T-cell (primary cell): Measurements from ENCODE around the gene CHTOP. TPM values are rescaled to one million over a fixed set of nuclear protein-coding genes. Genes with fewer than 3 reads are reported as not detected.

Experiments
- ATAC-seq, 4 experiments: fragments of 200-7000 bp in 3 of 4; fragments of 150-1000 bp in 1 of 4; cut with Tn5 transposase; replicated peaks in 1 of 4; 1 replicate in 3 of 4; 2 replicates in 1 of 4; pipeline ENCODE4 v1.10.0; 2021; ENCODE audit warnings: moderate library complexity in 3 of 4, mild to moderate bottlenecking in 2 of 4, moderate number of reproducible peaks in 1 of 4
- CTCF ChIA-PET, 2 donors: fragments of 300-600 bp; sonication (Branson Sonifier 250); formaldehyde crosslinking; loops; one replicate each; lab custom pipeline; 2022; ENCODE audit warnings: antibody characterized with exemption in 2 of 2; lab: Charles Lee
- POLR2A ChIA-PET, 2 donors: fragments of 300-600 bp; sonication (Branson Sonifier 250); formaldehyde crosslinking; loops; one replicate each; lab custom pipeline; 2022; ENCODE audit warnings: antibody characterized with exemption in 2 of 2; lab: Charles Lee
- DNase-seq, 35 experiments: peaks; one replicate each; pipeline versions ENCODE4 v3.0.0 to v3.0.0-alpha.2; 2013 to 2023
- H3K27ac ChIP-seq: one replicate; pipeline ENCODE4 v1.5.1; 2013; ENCODE audit warnings: low read length
- H3K27me3 ChIP-seq, 2 experiments: replicated peaks in 1 of 2; 1 replicate in 1 of 2; 2 replicates in 1 of 2; pipeline versions ENCODE4 v1.6.1 to v1.7.0; 2013; ENCODE audit warnings: low read length in 1 of 2, mixed read lengths in 1 of 2; ENCODE audit not compliant: control insufficient read depth in 2 of 2, insufficient read depth in 2 of 2; ENCODE audit errors: extremely low read depth in 1 of 2
- H3K36me3 ChIP-seq, 2 donors: 1 replicate in 1 of 2; 2 replicates in 1 of 2; pipeline versions ENCODE4 v1.6.1 to v1.7.0; 2013; ENCODE audit warnings: low read length in 1 of 2; ENCODE audit not compliant: control insufficient read depth in 2 of 2, insufficient read depth in 1 of 2; ENCODE audit errors: extremely low read depth in 1 of 2
- H3K4me1 ChIP-seq, 2 experiments: 1 replicate in 1 of 2; 2 replicates in 1 of 2; pipeline versions ENCODE4 v1.6.1 to v1.7.0; 2013; ENCODE audit warnings: low read length in 2 of 2, mixed read lengths in 1 of 2; ENCODE audit not compliant: insufficient read depth in 2 of 2, control insufficient read depth in 1 of 2; ENCODE audit errors: extremely low read depth in 1 of 2
- H3K4me3 ChIP-seq, 2 donors: 1 replicate in 1 of 2; 2 replicates in 1 of 2; pipeline versions ENCODE4 v1.5.1 to v1.7.0; 2013; ENCODE audit warnings: mild to moderate bottlenecking in 2 of 2, low read length in 1 of 2, moderate library complexity in 1 of 2; ENCODE audit not compliant: control insufficient read depth in 1 of 2; ENCODE audit errors: extremely low read depth in 1 of 2
- H3K9me3 ChIP-seq: 2 replicates; pipeline ENCODE4 v1.7.0; 2013
- H3K27ac Mint-ChIP-seq, 2 donors: one replicate each; pipeline ENCODE4 v1.8.0; 2020 to 2021; ENCODE audit warnings: mild to moderate bottlenecking in 2 of 2, mixed read lengths in 2 of 2
- H3K27me3 Mint-ChIP-seq, 2 donors: one replicate each; pipeline ENCODE4 v1.8.0; 2021 to 2022; ENCODE audit warnings: mixed read lengths in 2 of 2
- H3K36me3 Mint-ChIP-seq: one replicate; pipeline ENCODE4 v1.8.0; 2021; ENCODE audit warnings: mixed read lengths
- H3K4me1 Mint-ChIP-seq, 3 donors: one replicate each; pipeline ENCODE4 v1.8.0; 2020 to 2022; ENCODE audit warnings: mixed read lengths in 3 of 3, mild to moderate bottlenecking in 1 of 3
- H3K4me3 Mint-ChIP-seq, 3 donors: one replicate each; pipeline ENCODE4 v1.8.0; 2020 to 2022; ENCODE audit warnings: mild to moderate bottlenecking in 3 of 3, mixed read lengths in 3 of 3, moderate library complexity in 3 of 3
- H3K9me3 Mint-ChIP-seq, 3 donors: one replicate each; pipeline ENCODE4 v1.8.0; 2020 to 2022; ENCODE audit warnings: mixed read lengths in 3 of 3
- WGBS: methylation state at CpG from one replicate; pipeline ENCODE4 v1.1.5; 2013; ENCODE audit warnings: missing lambda C conversion rate; ENCODE audit not compliant: insufficient coverage; 5-methylcytosine and 5-hydroxymethylcytosine counted together
- total RNA-seq, 35 experiments: library from RNA in 6 of 35; stranded (reverse) in 6 of 35; fragments of 120-200 nt in 1 of 35; gene quantifications; one replicate each; pipeline versions ENCODE4 v1.2.1 to v1.2.4 and lab custom pipeline; 2013 to 2026

Gene CHTOP
- total RNA-seq, 5 donors from 2014 or later (not counting 1 experiment from before 2014, with no cell fraction given): 76.7 to 131 (median 130) TPM

- ATAC-seq (no peak), DNase-seq (no peak)
- Histone ChIP-seq H3K4me1 (no peaks in the 10 kb centered on the region), H3K36me3 (no peaks in the 10 kb centered on the region), H3K9me3 (no peaks in the 10 kb centered on the region), H3K27me3 (peaks cover 0 to 20% of the 10 kb centered on the region in 2 experiments), H3K4me3 (no peak overlapping the region), H3K27ac (no peak overlapping the region)
- no peaks in the 10 kb centered on the region for H3K27me3 Mint-ChIP-seq
- WGBS: 100% methylated on average over 1 of the region's 1 CpG
- H3K4me3 Mint-ChIP-seq: no peak overlapping the region
- no peaks in the 10 kb centered on the region for H3K4me1 Mint-ChIP-seq
- H3K36me3 Mint-ChIP-seq: no peaks in the 10 kb centered on the region
- POLR2A ChIA-PET: no interaction called here
- H3K27ac Mint-ChIP-seq: no peak overlapping the region
- no peaks in the 10 kb centered on the region for H3K9me3 Mint-ChIP-seq
- CTCF ChIA-PET: interaction anchor here in 1 of 2 donors (0.7 kb wide), 1 partner anchor 1721 kb away, joined by 6 read pairs; no protein-coding TSS in a partner anchor
These were observed 22.5 kb upstream of the CHTOP start for GRCh38 chr1:153611356-153611755.

DNA sequence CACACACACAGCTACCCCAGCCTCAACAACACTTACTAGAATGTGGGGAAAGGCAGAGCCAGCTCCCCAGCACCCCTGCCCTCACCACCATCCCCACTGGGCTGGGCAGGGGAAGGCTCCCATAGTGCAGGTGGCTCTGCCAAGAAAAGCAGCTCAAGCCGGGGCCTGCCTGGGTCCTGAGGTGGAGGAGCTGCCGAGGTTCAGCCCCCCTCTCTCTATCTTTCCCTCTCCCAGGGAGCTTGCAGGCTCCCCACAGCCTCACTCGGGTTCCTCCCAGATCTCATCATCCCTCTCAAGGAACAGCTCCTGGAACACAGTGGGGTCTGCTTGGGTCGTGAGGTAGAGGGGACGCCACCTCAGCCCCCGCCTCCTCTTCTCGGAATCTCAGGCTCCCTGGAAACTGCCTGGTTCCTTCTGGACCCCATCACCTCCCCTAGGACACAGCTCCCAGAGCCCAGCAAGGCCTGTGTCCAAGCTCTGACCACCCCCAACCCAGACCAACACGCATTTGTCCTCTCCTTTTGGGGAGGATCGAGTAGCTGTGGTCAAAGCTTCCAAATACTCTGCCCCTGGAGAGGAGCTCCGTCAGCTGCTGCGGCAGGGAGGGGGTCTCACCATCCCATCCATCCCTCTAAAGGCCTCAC, 21.6 kb upstream of the CHTOP start:
- Mint-ChIP-seq H3K4me3 (no peak overlapping the region), H3K27ac (no peak overlapping the region), H3K36me3 (no peaks in the 10 kb centered on the region), H3K4me1 (peaks cover 0 to under 1% (median 0%) of the 10 kb centered on the region in 3 donors), H3K27me3 (no peaks in the 10 kb centered on the region), H3K9me3 (no peaks in the 10 kb centered on the region)
- Histone ChIP-seq H3K4me1 (no peaks in the 10 kb centered on the region), H3K36me3 (no peaks in the 10 kb centered on the region), H3K9me3 (no peaks in the 10 kb centered on the region), H3K27me3 (peaks cover 0 to 20% of the 10 kb centered on the region in 2 experiments), H3K27ac (no peak overlapping the region), H3K4me3 (no peak overlapping the region)
- WGBS: 100% methylated on average over 1 of the region's 11 CpGs
- DNase-seq (no peak), ATAC-seq (peak in 1 of 4 experiments; percentile 17)
- ChIA-PET CTCF (interaction anchor here in 1 of 2 donors (0.7 kb wide), 1 partner anchor 26 kb away, joined by 3 read pairs; no protein-coding TSS in a partner anchor), POLR2A (no interaction called here)

- CTCF ChIA-PET: interaction anchor here in 1 of 2 donors (0.7 kb wide), 1 partner anchor 26 kb away, joined by 3 read pairs; no protein-coding TSS in a partner anchor
- Mint-ChIP-seq H3K27ac (no peak within 1 kb of the TSS), H3K9me3 (no peaks in the 10 kb centered on the region), H3K4me1 (peaks cover 4 to 7% (median 4%) of the 10 kb centered on the region in 3 donors), H3K4me3 (no peak within 1 kb of the TSS), H3K27me3 (no peaks in the 10 kb centered on the region), H3K36me3 (no peaks in the 10 kb centered on the region)
- H3K27me3 ChIP-seq: peaks cover 0 to 20% of the 10 kb centered on the region in 2 experiments
- no peaks in the 10 kb centered on the region for H3K36me3 ChIP-seq
- no peak for DNase-seq
- no peaks in the 10 kb centered on the region for H3K9me3 ChIP-seq
- ATAC-seq: no peak
- H3K4me1 ChIP-seq: peaks cover 0 to 6% of the 10 kb centered on the region in 2 experiments
- no peak within 1 kb of the TSS for H3K27ac ChIP-seq
- WGBS: 87% methylated on average over 5 of the region's 9 CpGs
- POLR2A ChIA-PET: no interaction called here
- no peak within 1 kb of the TSS for H3K4me3 ChIP-seq
These were observed 21.0 kb upstream of the CHTOP start, which contains the start of gene S100A16 for GRCh38 chr1:153612755-153613331. S100A16 (minus strand) TSS chr1:153613137; CDS start chr1:153608151, 4,986 bp downstream.

DNA sequence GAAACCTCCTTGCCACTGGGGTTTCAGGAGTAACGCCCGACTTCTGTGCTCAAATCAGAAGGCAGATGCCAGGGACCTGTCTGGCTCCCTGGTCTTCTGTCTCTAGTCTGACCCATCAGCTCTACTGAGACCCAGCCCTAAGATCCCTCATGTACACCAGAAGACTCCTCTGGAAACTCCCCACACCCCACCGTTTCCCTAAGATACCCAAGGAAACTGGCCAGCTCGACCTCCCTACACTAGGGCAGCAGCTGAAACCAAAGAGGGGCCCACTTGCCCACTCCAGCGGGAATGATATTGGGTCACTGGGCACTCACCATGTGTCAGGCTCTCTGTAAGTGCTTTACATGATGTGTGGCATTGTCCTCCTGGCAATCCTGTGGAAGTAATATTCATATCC, 20.5 kb upstream of the CHTOP start:
- H3K9me3 Mint-ChIP-seq: no peaks in the 10 kb centered on the region
- no peak overlapping the region for H3K4me3 Mint-ChIP-seq
- no peak overlapping the region for H3K4me3 ChIP-seq
- H3K36me3 ChIP-seq: no peaks in the 10 kb centered on the region
- ChIA-PET POLR2A (no interaction called here), CTCF (no interaction called here)
- no peak overlapping the region for H3K27ac ChIP-seq
- ATAC-seq (no peak), DNase-seq (no peak)
- H3K9me3 ChIP-seq: no peaks in the 10 kb centered on the region
- H3K4me1 Mint-ChIP-seq: peaks cover 5 to 7% (median 5%) of the 10 kb centered on the region in 3 donors
- 91% methylated on average over 4 of the region's 5 CpGs for WGBS
- peaks cover 0 to 20% of the 10 kb centered on the region in 2 experiments for H3K27me3 ChIP-seq
- no peaks in the 10 kb centered on the region for H3K36me3 Mint-ChIP-seq
- H3K27ac Mint-ChIP-seq: no peak overlapping the region
- H3K4me1 ChIP-seq: peaks cover 0 to 6% of the 10 kb centered on the region in 2 experiments
- H3K27me3 Mint-ChIP-seq: no peaks in the 10 kb centered on the region

GRCh38 chr1:153614189-153614900, 19.5 kb upstream of the CHTOP start:
- Histone ChIP-seq H3K27ac (no peak overlapping the region), H3K36me3 (no peaks in the 10 kb centered on the region), H3K9me3 (no peaks in the 10 kb centered on the region), H3K27me3 (peaks cover 0 to 20% of the 10 kb centered on the region in 2 experiments), H3K4me3 (no peak overlapping the region), H3K4me1 (peaks cover 0 to 6% of the 10 kb centered on the region in 2 experiments)
- Mint-ChIP-seq H3K27me3 (no peaks in the 10 kb centered on the region), H3K36me3 (no peaks in the 10 kb centered on the region), H3K27ac (no peak overlapping the region), H3K9me3 (no peaks in the 10 kb centered on the region), H3K4me3 (no peak overlapping the region), H3K4me1 (peaks cover 5 to 7% (median 5%) of the 10 kb centered on the region in 3 donors)
- ChIA-PET CTCF (no interaction called here), POLR2A (interaction anchor here in 1 of 2 donors (0.6 kb wide), 1 partner anchor 27 kb away, joined by 3 read pairs; no protein-coding TSS in a partner anchor)
- WGBS: 75% methylated on average over 1 of the region's 2 CpGs
- ATAC-seq (no peak), DNase-seq (no peak)

DNA sequence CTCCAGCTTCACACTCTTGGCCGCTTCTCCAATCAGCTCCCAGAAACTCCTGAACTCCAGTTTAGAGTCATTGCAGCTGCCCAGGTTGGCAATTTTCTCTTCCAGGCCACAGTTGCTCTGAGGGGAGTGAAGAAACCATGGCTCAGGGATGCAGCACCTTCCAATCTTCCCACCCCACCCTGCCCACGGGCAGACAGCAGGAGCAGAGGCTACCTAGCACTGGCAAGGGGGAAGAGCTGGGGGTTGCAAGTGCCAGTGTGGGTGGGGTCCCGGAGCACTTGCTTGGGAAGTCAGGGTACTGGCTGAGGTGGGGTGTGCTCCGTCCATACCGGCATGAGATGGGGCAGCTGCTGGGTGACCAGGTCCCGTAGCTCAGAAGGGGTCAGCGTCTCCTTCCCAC, 19.0 kb upstream of the CHTOP start:
- ChIA-PET CTCF (no interaction called here), POLR2A (interaction anchor here in 1 of 2 donors (0.6 kb wide), 1 partner anchor 39 kb away, joined by 3 read pairs; no protein-coding TSS in a partner anchor)
- Mint-ChIP-seq H3K4me1 (peaks cover 5 to 7% (median 5%) of the 10 kb centered on the region in 3 donors), H3K36me3 (no peaks in the 10 kb centered on the region), H3K4me3 (no peak overlapping the region), H3K27ac (no peak overlapping the region), H3K9me3 (no peaks in the 10 kb centered on the region), H3K27me3 (no peaks in the 10 kb centered on the region)
- ATAC-seq (no peak), DNase-seq (no peak)
- 100% methylated on average over 1 of the region's 7 CpGs for WGBS
- no peaks in the 10 kb centered on the region for H3K36me3 ChIP-seq
- H3K9me3 ChIP-seq: no peaks in the 10 kb centered on the region
- no peak overlapping the region for H3K4me3 ChIP-seq
- peaks cover 0 to 20% of the 10 kb centered on the region in 2 experiments for H3K27me3 ChIP-seq
- no peak overlapping the region for H3K27ac ChIP-seq
- H3K4me1 ChIP-seq: peaks cover 0 to 6% of the 10 kb centered on the region in 2 experiments
